NAMALWA (cell line): Measurements from ENCODE around the gene BCKDHA.

Experiments
- DNase-seq: peaks from one replicate; pipeline ENCODE4 v3.0.0-alpha.2; 2015; ENCODE audit warnings: low spot score

The BCKDHA gene

DNA sequence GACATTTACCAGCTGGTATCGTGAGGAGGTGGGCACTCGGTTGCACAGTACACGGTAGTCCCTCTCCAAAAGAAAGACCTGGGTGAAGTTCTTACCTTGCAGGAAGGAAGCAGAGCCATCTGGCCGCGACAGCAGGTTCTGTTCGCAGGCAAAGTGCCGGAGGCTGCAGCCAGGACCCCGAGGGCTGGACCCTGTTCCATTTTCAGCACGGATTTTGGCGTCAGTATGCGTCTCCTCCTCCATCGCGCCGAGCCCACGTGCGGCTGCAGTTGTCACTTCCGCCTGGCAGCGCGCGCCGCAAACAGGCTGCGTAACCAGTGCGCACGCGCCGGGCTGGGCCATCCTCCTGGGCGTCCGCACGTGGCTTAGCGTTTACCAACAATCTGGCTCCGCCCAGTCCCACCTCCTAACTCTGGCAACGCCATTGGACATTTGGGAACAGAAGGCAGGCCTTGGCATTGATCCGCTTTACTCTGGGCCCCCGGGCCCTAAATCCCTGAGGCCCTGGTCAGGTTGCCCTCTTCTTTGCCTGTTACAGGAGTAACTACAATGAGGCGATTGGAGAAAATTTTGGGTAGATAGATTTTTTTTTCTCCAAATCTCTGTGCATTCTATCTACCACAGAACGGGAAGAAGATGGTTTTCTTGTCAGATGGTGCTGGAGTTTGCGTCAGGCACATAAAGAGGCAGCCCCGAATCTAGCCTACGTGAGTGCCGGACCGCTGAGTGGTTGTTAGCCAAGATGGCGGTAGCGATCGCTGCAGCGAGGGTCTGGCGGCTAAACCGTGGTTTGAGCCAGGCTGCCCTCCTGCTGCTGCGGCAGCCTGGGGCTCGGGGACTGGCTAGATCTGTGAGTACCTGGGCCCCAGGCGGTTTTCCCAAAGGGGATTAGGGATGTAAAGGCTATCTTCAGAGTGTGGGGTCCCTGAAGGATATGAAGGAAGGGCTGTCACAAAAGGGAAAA lies at the start of gene BCKDHA, which contains the start of gene EXOSC5:
TSS of gene BCKDHA (plus strand) at position 733 of the 964 bp plus-strand sequence. CDS start at position 743, 10 bp downstream.
TSS of gene EXOSC5 (minus strand) at position 274 of the 964 bp plus-strand sequence. CDS start at position 243, 31 bp downstream.
- DNase-seq: peak; percentile 100

DNA sequence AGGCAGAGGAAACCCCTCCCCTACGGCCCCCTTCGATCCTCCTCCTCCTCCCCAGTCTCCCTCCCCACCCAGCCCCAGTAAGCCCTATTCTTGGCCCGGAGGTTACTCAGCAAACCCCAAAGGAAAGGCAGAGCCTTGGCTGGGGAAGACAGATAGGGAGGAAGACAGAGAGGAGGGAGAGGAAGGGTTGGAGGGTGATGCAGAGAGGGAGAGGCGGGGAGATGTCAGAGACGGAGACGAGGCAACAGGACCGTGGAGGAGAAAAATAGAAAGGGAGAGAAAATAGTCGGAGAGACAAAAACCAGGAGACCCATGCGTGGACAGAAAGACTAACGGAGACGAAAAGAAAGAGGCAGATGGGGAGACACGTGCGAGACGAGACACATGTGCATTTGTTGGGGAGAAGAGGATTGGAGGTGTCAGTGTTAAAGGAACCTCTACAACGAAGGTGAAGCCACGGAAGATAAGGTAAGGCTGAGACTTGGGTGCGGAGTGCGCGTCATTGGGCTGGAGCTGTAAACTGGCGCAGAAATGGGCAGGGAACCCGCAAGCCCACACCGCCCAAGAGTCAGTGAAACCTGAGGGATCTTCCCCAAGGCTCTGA lies 46.8 kb upstream of the BCKDHA start:
- DNase-seq: no peak

- DNase-seq: peak; percentile 75
These were observed 46.0 kb upstream of the BCKDHA start for GRCh38 chr19:41351339-41352245.

DNA sequence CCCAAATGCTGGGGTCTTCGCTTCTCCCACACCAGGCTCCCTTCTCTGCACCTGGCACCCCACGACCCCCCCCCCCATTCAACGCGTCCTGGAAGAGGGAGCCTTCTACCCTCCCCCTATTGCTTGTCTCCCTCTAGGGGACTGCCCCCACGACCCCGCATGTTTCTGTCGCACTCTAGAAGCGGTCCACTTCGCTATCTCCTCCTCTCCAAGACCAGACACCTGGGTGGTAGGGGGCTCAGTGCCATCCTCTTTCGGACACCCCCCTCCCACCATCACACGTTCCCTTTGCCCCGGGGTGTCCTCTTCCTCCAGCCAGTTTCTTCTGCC lies 45.4 kb upstream of the BCKDHA start:
- no peak for DNase-seq

- peak; percentile 86 for DNase-seq
These were observed 44.8 kb upstream of the BCKDHA start for GRCh38 chr19:41352609-41353465.

DNA sequence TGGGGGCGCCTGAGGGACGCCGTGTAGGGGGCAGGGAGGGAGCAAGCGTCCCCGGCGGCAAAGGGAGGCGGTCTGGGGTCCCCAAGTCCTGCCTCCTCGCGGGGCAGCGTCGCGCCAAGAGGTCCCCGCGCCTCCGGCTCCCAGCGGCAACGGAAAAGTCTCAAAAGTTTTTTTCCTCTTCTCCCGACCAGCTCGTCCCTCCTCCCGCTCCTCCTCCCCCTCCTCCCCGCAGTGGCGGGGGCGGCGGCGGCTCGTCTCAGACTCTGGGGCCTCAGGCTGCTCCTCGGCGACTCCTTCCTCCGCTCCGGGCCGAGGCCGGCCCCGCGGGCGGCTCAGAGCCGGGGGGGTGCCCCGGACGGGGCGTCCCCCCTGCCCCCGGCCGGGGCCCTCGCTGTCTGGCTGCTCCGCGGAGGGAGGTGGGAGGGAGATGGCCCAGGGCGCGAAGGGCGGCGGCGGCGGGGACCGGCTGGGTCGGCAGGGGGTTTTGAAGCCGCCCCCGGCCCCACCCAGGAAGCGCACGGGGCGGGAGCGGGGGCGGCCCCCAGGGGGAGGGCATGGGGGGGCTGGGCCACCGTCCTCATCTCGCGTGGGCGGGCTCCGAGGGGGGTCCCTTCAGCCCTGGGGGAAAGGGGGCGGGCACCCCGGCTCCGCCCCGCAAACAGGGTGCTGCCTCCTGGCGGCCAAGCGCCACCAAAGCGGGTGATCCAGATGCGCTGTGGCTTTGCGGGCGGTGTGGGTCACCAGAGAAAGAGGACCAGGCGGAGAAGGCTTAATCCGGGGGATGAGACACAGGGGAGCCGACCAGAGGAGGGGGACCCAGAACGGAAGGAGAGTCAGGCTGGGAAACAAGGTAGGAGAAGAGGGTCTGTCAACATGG lies 43.9 kb upstream of the BCKDHA start, which contains the start of gene TGFB1:
TSS of gene TGFB1 (minus strand) at position 457 of the 877 bp plus-strand sequence. CDS start 878 bp downstream, outside the sequence.
- DNase-seq: peak; percentile 93

- DNase-seq: no peak
These were observed 43.2 kb upstream of the BCKDHA start for GRCh38 chr19:41354343-41354953.

GRCh38 chr19:41355035-41355434 lies 42.6 kb upstream of the BCKDHA start:
- no peak for DNase-seq

GRCh38 chr19:41355802-41356201 lies 41.8 kb upstream of the BCKDHA start:
- no peak for DNase-seq

GRCh38 chr19:41356984-41357739 lies 40.5 kb upstream of the BCKDHA start:
- DNase-seq: no peak

- DNase-seq: no peak
These were observed 39.9 kb upstream of the BCKDHA start for GRCh38 chr19:41357746-41358145.

GRCh38 chr19:41359741-41360140 lies 37.9 kb upstream of the BCKDHA start:
- no peak for DNase-seq

DNA sequence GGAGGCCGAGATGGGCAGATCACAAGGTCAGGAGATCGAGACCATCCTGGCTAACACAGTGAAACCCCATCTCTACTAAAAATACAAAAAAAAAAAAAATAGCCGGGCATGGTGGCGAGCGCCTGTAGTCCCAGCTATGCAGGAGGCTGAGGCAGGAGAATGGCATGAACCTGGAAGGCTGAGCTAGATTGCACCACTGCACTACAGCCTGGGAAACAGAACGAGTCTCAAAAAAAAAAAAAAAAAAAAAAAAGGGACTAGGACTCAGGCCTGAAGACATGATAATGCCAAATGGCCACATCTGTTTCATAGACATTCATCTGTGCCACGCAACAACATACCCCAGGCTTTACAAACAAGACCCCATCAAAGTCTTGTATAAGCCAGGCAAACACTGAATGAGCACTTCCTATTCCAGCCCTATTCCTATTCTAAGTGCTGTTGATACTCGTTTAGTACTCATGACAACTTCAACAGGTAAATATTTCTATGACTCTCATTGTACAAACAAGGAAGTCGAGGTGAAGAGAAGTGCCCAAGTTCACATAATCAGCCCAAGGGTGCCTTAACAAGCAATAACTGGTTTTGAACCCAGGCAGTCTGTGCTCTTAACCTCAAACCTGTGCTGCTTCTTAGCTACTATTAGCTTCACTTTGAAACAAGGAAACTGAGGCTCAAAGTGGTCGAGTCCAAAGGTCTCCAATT lies 35.3 kb upstream of the BCKDHA start:
- DNase-seq: peak; percentile 28

DNA sequence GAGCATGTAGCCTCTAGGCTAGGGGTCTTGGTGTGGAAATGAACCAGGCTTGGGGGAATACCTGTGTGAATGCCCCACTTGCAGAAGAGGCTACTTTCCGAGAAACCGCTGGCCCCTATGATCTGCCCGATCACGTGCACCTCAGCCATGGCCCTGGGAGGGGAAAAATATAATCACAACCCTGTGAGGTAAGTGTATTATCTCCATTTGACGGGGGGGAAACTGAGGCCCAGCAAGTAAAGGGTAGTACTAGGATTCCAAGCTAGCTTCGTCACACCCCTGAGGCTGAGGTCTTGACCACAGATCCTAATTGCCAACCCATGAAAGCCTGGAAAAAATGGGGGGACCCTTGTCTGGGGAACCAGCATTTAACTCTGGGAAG lies 34.3 kb upstream of the BCKDHA start:
- no peak for DNase-seq

DNA sequence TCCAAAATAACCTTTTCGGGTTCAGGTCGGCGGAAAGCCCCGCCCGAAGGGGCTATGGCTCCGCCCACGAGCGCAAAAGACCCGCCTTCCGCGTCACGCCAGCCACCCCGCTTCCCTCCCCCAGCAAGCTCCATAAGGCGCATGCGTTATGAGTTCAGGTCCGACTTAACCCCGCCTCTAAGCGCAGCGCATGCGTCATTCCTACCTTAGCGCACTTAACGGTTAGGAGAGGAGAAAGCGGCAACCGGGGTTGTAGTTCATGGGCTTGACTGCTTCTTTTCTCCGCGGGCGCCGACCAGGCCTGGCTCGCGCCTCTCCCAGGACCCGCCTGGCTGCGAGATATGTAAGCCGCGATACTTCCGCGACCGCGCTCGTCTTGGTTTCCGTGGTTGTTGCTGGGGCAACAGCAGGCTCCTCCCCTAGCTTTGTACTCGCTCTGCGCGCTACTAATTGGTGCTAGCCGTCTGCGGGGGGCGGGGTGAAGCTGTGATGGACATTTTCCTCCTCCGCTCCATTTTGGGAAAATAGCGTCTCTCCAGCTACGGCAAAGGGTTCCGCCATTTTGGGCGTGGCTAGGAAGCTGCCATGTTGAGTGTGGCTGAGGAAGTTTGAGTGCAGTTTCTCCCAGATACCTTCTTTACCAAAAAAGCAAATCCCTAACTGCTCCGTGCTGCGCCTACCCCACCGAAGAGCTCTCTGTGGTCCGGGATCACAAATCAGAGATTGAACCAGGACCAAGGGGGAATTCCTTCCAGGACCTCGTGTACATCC lies 33.7 kb upstream of the BCKDHA start, which contains the start of gene B9D2:
TSS of gene B9D2 (minus strand) at position 397 of the 771 bp plus-strand sequence. CDS start 630 bp downstream, outside the sequence.
- peak; percentile 99 for DNase-seq

DNA sequence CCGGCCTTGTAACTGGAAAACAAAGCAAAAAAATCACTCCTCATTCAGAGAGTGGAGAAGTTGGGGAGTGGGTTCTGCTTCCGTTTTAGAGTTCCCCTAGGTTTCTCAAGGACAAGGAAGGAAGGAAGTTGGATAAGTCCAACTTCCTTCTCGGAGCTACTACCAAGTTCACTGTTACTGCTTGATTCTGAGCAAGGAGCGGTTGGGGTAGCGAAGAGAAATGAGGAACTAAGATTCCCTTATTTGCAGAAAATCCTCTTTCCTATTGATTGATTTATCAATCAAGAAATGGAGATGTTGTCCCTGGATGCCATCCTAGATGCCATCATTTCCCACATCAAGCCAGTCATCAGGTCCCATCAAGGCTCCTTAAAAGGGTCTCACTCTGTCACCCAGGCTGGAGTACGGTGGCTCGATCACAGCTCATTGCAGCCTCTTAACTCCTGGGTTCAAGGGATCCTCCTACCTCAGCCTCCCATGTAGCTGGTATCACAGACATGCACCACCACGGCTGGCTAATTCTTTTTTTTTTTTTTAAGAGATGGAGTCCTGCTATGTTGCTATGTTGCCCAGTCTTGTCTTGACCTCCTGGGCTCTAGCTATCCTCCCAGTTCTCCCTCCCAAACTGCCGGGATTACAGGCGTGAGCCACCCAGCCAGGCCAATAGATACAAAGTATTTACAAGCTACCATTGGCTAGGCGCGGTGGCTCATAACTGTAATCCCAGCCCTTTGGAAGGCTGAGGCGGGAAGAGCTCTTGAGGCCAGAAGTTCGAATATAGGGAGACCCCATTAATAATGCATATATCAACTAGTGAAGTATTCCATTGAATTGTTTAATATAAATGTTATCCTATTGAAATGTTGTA lies 32.9 kb upstream of the BCKDHA start:
- DNase-seq: no peak
